ENCODE results near the gene FGF4.
"Not testable (repeated sequence)": the region's sequence is repeated elsewhere in the genome, so short reads cannot be mapped to it uniquely, and the experiment has no call there.

The FGF4 gene

DNA sequence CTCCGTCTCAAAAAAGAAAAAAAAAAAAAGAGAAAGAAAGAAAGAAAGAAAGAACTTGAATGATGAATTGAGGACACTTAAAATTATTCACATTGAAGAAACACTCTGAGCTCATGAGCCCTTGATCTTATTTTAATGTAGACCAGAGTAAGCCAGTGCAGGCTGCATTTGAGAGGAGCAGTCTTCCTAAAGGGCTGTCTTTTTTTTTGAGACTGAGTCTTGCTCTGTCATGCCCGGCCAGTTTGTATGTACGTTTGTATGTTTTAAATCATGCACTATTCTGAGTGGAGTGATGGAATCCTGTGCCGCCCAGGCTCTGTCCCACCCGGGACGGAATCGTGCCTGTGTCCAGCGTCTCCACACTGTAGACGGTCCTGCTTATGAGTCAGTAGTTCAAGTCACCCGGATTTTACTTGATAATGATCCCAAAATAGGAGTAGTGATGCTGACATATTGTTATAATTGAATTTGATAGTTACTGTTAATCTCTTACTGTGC lies 9.6 kb downstream of the FGF4 start:
- DNase-seq, result no peak

DNA sequence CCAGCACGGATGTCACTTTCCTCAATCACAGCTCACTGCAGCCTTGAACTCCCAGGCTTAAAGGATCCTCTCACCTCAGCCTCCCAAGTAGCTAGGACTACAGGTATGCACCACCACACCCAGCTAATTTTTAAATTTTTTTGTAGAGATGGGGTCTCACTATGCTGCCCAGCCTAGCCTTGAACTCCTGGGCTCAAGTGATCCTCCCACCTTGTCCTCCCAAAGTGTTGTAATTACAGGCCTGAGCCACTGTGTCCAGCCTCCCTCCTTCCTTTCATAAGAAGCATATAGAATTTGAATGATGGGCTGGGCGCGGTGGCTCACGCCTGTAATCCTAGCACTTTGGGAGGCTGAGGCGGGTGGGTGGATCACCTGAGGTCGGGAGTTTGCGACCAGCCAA lies 10.2 kb downstream of the FGF4 start:
- DNase-seq, result not testable (repeated sequence)

DNA sequence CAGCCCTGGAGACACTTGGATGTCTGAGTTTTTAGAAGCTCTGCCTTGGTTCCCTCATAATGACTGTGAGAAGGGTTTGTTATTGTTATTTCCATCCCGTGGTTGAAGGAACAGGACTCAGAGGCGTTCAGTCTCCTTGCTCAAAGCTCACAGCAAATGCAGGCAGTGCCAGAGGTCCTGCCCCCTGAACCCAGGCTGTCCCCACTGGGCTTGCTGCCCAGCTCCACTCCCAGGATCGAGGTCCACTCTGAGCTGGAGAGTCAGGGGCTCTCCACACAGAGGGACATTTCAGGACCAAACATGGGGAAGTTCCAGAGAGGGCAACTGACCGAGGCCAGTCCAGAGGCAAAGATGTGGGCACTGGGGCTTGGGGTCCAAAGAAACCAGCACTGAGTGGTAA lies 14.8 kb downstream of the FGF4 start:
- DNase-seq, result no peak

DNA sequence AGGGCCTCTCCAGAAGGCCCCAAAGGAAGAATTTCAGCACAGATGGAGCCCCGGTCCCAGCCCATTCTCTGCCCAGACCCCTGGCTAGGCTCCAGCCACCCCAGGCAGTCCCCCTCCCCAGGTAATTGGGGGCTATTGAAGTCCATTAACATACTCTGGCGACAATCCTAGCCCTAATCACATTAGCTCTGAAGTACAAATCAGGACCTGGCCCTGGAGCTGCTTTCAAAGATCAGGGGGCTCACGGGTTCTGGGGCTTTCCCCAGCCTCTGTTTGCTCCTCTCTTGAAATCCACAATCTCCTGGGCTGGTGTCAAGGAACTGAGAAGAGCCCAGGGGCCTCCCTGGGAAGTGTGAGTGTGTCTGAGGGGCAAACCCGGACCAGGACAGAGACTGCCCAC lies 22.3 kb downstream of the FGF4 start:
- no peak for DNase-seq

DNA sequence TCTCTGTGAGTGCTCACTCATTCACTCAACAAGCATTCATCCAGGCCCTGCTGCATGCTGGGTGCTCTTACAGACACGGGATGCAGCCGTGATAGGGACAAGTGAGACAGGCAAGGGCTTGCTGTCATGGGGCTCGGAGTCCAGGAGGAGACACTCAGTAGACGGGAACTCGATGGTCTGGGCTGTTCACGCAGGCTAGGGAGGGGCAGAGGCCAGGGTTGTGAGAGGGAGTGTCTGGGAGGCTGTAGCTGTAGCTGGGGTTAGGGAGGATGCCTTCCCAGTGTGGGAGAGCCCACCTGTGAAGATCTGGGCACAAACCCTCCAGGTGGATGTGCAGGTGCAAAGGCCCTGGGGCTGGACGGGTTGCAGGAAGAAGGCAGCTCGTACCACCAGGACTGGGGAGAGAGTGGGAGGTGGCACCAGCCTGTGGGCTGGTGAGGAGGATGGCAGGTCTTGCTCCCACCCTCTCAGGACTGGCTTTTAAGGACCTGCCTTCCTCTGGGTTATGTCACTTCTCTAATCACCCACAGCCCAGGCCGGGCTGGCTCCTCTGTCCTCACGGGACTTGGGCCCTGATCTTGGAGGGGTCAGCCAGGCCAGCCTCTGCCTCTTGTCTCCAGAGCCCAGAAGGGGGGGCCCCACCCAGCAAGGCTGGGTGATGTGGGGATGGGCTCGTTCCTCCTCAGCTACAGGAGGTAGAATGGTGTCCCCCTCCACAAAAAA lies 24.1 kb downstream of the FGF4 start:
- no peak for DNase-seq

DNA sequence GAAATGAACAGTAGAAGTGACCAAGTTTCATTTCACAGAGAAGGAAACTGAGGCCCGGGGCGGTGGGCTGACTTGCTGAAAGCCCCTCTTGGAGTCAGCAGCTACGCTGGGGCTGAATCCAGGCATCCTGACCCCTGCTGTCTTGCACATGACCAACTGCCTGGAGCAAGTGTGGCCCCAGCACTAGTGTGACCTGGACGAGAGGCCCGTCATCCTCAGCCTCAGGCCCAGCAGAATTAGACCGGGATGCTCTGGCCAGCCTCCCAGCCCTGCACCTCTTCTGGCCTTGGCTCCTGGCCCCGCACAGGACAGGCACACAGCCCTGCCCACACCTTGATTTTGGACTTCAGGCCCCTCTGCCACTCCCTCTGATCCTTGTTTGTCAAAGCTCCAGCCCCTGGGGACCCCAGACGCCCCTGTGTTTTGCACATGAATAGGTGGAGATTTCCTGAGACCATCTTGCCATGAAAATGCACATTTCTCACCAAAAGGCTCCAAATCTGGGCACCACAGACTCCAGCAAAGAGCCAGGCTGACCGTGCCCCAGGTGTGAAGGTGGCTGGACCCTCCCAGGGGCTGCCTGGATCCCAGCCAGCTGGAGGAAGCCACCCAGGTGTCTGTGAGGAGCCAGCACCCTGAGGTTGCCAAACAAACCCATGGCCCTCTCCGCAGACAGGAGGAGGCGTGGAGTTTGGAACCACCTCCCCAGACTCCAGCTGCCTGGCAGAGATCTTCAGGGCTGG lies 24.9 kb downstream of the FGF4 start:
- DNase-seq, result no peak

DNA sequence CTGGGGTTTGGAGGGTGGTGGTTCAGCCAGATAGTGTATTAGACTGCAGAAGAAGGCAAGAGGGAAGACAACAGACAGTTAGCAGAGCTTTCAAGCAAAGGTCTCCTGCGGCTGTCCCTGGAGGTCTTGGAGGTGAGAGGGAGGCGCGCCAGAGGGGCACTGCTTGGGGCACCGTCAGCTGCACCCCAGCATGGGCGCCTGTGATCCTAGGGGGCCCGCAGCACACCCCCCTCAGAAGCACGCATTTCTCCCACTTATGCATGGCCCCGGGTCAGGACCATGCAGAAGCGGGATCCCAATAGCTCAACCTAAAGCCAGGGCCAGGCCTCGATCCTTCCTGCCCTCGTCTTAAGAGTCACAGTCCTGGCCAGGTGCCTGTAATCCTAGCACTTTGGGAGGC lies 26.5 kb downstream of the FGF4 start:
- DNase-seq, result no peak

DNA sequence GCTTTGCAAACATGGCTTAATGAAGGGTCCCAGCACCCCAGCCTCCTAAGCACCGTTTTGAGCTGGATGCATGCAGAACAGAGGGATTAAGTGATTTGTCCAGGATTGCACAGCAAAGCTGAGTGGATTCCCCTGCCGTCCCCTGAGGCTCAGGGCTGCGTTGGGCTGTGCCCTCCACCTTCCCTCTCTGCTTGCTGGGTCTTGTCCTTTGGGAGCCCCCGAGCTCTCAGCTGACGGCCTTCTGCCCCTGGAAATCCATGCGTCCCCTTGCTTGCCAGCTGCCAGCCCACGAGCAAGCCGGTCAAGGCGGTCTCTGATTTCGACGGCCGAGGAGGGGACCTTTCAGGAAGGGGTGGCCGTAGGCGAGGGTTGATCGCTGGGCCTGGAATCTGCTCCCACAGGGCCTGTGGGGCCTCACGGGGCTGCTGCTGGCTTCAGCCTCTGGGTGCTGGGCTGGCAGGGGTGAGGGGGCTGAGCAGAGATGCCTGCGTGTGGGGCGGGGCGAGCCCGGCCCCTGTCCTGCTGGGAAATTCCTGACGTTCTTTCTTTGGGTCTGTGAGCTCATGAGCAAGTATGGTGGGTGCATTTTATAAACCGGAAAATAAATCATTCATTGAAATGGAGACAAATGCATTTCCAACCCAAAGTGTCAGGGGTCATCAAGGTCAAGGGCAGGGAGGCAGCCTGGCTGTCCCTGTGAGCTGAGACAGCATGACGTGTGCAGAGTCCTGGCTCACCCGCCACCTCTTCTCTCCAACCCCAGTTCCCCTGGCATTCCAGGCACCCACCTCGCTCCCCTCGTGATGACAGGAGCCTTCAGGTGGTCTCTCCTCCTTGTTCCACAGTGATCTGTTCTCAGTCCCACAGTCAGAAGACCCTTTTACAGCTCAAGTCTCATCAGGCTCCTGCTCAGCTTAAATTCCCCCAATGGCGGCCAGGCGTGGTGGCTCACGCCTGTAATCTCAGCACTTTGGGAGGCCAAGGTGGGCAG lies 28.1 kb downstream of the FGF4 start:
- DNase-seq, result no peak

DNA sequence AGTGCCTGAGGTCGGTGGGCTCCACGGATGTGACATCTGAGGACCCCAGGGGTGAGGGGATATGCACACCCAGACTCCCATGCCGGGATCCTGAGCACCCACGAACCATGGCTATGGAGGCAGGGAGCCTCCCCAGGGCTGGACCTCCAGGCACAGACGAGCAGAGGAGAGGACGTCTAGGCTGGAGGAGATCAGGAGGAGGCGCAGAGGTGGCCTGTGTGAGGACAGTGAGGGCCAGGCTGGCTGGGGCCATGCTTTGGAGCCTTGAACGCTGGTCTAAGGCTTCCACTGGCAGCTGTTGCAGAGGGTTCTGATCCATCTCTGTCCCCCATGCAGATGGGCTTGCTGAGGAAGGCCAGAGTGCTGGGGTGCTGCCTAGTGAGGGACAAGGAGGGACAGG lies 29.0 kb downstream of the FGF4 start:
- no peak for DNase-seq

DNA sequence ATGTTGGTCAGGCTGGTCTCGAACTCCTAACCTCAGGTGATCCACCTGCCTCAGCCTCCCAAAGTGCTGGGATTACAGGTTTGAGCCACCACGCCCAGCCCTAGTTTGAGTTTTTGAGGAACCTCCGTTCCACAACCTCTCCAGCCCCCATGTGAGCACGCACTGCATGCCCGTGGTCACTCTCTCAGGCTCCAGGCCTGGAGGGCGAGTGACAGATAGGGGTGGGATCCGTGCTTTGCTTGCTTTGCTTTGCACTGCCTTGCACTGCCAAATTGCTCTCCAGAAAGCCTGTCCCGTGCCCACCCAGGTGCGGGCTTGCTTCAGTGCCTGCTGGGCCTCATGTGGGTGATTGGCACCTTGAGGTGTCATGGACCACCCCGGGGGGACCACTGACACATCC lies 29.9 kb downstream of the FGF4 start:
- DNase-seq, result no peak

DNA sequence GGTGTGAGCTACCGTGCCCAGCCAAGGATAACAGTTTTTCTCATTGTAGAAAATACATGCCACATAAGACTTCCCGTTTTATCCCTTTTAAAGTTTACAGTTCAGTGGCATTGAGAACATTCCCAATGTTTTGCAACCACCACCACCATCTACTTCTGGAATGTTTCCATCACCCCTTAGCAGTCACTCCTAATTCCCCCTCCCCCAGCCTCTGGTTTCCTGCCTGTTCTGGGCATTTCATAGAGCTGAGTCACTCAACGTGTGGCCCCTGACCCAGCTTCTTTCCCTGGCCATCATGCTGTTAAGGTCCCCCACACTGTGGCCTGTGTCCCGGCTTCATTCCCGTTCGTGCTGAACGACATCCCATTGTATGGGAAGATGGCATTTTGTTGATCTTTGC lies 30.7 kb downstream of the FGF4 start:
- no peak for DNase-seq

DNA sequence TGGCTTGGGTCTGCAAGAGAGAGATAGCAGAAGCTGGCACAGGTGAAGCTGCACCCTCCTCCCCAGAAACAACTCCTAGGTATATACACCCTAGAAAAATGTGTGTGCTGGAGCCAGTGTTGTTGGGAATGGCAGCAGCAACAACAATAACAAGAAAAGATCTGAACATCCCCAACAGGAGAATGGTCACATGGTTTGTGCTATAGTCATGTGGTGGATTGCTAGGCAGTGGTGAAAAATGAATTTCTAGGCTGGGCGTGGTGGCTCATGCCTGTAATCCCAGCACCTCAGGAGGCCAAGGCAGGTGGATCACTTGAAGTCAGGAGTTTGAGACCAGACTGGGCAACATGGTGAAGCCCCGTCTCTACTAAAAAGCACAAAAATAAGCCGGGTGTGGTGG lies 40.3 kb downstream of the FGF4 start:
- no peak for DNase-seq

DNA sequence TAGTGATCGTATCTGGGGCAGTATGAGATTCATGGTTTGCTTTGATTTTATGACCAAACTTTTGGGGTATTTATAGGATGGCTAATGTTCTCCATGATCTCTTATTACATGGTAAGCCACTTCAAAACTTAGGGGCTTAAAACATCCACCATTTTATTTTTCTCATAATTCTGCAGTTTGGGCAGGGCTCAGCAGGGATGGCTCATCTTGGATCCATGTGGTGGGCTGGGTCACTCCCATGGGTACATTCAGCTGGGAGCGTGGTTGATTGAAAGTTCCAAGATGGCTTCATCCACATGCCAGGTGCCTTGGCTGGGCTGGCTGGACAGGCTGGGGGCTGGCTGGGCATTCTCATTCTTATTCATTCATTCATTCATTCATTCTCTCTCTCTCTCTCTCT lies 40.8 kb downstream of the FGF4 start:
- DNase-seq, result no peak

DNA sequence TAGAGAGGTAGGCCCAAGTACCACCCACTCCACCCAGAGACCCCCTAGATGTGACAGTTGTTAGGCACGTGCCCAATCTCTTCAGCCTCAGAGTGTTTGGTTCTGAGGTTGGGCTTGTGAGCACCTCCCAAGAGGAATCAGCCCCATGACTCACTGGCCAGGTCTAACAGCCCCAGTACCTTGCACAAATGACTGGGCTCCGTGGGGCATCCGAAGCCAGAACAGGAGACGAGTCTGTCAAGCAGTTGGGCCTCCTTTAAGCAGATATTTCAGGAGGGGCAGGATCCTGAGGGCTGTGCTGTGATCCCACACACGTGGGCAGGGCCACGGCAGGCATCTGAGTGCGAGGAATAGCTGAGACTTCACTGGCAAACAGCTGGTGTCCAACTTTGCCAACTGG lies 42.2 kb downstream of the FGF4 start:
- DNase-seq, result no peak

DNA sequence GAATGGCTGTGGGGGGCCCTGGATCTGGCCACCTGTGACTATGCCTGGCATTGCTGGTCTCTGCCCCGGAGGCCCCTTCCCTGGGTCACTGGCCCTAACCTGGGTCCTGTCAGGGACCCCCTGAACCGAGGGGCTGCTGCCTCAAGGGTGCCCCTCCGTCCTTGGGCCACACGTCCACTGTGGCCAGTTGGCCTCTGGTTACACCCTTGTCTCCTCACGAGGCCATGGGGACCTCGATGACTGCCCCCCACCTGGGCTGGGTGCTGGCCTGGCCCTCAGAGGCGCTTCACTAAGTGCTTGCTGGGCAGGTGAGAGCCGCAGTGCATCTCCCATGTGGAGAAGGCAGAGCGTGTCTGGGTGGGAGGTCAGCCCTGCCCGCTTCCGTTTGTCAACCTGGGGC lies 44.0 kb downstream of the FGF4 start:
- DNase-seq, result no peak

DNA sequence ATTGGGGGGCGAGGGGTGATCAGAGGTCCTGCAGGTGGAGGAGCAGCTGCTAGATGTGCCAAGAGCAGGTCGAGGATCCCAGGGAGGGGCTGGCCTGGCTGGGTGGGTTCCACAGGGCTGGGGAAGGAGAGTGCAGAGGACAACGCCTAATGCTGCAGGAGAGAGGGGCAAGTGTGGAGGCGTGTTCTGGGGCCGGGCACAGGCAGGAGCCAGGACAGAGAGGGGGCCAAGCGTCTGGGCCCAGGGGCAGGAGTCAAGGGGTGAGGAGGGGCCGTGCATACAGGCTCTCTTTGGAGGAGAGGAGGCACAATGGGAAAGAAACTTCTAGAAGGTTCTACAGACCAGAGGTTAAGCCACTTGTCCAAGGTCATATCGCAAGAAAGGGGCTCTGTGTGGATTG lies 44.6 kb downstream of the FGF4 start:
- DNase-seq, result no peak

DNA sequence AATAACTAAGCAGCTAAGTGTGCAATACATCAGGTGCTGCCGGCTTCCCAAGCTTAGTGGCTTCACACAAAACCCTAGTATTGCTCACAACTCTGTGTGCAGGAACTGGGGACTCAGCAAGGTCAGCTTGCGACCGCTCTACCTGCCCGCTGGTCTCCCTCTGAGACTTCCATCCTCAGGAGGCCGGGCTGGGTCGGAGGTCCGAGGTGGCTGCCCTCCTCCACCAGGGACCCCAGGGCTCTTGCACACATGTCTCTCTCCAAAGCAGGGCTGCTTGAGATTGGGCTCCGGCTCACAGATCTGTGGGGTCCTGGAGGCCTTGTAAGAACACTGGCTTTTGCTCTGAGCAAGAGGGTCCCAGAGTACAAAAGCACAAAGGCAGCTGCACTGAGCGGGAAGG lies 45.9 kb downstream of the FGF4 start:
- DNase-seq, result no peak

DNA sequence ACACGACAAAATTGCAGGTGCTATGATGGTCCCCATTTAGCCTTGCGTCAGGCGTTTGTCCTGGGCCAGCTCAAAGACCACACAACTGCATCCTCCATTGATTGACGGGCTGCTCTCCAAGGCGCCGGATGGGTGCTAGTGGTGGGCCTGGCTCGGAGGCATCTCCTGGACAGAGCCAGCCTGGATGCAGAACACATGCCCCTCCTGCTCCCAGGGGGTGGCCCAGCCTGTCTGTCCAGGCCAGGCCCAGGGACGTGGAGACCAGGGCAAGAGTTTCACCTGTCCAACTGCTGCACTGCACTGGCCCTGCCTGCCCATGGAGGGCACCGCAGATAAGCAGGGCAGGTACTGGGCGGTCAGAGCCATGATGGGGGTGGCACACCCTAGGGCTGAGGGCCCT lies 47.9 kb downstream of the FGF4 start:
- DNase-seq, result no peak

DNA sequence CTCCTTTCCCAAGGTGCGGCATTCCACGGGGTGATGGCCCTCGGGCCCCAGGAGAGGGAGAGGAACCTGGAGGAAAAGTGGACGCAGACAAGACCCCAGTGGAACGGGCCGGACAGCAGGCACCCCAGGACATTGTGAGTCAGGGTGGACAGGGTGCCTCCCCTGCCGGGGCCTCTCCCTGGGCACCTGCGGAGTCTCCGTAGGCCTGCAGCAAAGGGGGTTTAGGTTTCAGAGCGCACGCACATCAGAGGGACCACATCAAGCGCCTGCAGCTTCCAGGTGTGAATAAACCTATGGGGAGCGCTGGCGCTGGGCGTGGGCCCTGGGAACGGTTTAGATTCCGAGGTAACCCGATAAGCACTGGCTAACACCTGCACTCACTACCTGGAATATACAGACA lies 48.7 kb downstream of the FGF4 start:
- no peak for DNase-seq

DNA sequence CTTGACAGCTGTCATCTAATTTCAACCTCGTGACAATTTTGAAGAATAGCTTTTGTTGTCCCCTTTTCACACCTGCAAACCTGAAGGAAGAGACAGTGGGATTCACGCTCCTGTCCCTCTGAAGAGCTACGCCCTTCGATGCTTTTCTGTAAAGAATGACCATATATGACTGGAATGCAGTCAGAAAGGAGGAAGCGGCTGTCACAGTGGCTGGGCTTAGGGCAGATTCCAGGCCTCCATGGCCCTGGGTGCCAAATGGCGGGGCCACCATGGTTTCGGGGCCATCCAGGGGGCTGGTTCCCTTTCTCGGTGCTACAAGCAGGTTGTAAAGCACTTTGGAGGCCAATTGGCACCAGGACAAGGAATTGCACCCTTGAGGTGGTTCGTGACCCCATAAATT lies 49.1 kb downstream of the FGF4 start:
- no peak for DNase-seq

DNA sequence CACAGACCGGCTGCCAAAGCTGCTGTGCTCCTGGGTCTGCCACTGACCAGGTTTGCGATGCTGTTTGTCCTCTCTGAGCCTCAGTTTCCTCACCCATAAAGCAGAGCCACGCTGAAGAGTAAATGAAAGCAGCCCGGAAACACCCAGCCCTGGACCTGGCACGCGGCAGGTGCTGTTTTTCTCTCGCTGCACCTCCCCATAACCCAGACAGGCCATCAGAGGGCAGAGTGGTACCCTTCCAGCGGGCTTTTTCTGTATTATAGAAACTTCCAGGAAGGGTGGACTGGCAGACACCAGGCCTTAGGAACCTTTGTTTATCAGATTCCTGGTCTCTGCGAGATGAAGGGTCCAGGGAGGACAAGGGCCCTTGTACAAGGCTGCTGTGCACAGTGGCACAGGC lies 53.4 kb downstream of the FGF4 start:
- DNase-seq, result no peak

DNA sequence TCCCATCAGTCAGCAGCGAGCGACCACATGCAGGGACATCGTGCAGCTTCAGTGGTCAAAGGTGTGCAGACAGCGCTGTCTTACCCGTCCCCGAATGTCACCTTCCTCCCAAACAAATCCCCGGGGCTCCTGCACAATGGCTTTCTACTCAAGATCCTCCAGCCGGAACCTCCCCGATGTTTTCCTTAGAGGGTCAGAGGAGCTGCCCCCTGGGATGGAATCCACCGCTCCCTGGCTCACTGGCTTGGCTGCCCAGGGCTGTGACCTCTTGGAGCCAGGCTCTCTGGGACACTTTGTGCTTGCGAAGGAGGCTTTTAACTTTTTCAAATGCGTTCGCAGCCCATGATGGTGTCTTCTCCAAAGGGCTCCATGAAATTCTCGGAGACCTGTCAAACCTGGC lies 54.0 kb downstream of the FGF4 start:
- DNase-seq, result no peak

Data from activated T-cell treated with anti-CD3 and anti-CD28 coated beads, Interleukin-2, amount 50 U/mL, for 1 hour (primary cell).